ENCODE results near the gene CACNG7.

CACNG7 gene

DNA sequence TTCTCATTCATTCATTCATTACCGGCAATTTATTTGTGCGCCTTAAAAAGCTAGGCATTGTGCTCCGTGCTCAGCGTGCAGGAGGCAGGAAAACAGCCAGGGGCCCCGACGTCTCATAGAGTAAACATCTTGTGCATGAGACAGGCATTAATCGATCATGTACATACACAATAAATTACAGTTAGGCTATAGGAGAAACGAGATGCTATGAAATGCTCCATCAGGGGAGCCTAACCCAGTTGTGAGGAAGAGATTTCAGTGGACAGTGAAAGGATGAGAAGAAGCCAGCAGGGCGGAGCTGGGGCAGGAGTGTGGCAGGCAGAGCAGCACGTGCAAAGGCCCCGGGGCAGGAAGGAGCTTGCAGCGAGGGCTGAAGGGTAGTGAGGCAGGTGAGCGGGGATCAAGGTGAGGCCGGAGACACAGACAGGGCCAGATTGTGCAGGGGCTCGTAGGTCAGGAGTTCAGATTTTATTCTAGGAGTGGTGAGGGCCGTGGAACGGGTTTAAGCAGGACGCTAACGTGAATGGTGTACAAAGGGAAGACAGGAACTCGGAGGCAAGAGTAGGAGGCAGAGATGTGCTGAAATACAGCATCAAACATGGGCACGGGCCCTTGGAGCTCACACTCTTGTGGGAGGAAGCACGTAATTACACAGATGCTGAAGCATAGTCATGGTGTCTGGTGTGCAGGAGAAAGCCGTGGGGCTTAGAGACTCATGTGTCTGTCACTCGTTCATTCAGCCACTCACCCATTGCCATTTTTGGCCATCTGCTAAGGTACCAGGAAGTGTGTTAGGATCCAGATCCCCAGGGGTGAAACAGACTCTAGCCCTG lies 74.6 kb downstream of the CACNG7 start:
- DNase-seq (ENCODE audit: low spot score): no peak

DNA sequence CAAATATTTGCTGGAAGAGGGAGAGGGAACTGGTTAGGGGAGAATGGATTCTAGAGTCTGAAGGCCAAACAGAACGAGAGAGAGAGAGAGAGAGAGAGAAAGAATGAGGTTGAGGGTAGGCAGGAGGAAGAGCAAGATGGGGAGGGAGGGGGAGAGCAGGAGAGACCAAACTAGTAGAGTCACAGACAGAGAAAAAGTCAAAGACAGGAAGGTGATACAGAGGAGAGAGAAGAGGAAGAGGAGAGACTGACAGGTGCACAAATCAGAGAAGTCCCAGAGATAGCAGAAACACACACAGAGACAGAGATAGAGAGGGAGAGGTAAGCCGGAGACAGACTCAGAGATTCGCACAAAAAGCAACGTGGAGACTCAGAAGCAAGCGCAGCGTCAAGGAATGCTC lies 76.8 kb downstream of the CACNG7 start:
- no peak for DNase-seq (ENCODE audit: low spot score)

DNA sequence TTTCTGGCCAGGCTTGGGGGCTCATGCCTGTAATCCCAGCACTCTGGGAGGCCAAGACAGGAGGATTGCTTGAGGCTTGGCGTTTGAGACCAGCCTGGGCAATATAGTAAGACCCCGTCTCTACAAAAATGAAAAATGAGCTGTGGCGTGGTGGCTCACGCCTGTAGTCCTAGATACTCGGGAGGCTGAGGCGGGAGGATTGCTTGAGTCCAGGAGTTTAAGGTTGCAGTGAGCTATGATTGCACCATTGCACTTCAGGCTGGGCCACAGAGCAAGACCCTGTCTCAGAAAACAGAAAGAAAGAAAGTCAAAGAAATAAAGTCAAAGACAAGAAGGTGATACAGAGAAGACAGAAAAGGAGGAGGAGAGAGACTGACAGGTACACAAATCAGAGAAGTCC lies 79.9 kb downstream of the CACNG7 start:
- no peak for DNase-seq (ENCODE audit: low spot score)

DNA sequence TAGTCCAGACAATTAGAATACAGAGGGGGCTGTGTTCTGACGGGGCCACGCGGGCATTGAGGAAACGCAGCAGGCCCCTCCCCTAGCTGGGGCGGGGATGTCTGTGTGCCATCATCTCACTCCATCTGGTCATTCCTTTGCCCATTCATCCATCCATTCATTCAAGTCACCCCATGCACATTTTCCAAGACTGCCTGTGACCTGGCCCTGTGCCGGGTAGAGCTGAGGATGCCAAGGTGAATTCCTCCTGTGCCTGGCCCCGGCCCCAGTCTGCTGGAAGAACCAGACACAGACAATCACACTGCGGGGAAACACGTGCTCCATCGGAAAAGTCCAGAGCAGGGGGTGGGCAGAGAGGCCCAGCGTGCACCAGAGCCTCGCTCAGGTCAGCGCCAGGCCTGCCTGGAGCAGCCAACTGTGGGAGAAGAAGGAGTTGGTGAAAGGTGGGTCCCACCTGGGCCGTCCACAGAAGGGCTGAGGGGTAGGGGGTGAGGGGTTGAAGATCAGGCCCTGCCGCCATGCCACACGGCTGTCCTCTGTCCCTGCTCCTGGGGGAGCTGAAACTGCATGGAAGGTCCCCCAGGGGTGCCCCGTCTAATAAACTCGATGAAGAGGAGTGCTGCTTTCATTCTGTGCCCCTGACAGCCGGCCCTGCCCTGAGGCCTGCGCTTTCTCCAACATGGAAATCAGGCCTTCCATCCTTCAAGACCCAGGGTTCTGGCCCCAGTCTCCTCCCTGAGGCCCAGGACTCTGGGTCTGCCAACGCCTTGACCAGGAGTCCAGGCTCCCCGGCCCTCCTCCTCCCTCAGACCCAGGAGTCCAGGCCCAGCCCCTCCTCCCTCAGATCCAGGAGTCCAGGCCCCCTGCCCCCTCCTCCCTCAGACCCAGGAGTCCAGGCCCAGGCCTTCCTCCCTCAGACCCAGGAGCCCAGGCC lies 80.8 kb downstream of the CACNG7 start:
- no peak for DNase-seq (ENCODE audit: low spot score)

DNA sequence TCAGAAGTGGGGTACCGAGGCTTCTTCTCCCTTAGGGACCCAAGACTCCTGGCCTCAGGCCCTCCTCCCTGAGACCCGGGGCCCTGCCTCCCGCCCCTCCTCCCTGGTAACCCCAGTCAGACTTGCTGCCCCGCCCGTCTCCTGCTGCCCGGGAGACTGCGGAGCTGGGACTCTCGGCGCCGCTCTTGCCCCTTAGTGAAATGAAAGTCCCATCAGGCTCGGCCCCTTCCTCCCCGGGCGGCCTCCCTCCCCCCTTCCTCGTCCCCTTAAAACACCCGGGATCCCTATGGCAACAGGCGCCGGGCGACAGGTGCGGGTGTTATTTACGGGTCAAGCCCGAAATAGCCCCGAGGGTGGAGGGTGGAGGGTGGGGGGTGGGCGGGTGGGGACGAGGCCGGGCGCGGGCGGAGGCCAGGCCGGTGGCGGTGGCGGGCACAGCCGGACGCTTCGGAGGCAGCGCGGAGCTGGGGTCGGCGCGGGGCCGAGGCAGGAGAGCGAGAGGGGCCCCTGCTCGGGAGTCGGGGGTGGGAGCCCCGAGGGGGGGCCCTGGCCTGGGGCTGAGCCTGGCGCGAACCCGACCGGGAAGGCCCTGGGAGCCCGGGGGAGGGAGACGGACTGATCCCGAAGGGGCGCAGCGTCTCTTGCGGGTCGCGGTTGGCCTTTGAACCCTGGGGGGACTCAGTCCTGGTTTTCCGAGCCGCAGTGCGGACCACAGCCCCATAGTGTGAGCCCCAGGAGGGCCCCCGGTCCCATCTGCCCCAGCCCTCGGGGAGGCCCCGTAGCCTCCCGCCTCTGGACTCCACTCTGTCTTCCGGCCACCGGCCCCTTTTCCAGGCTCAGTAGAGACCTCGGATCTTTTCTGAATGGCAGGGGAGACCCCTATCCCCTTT lies 82.4 kb downstream of the CACNG7 start, which contains the start of gene CACNG6:
TSS of gene CACNG6 (plus strand) at position 414 of the 890 bp plus-strand sequence. CDS start 1,241 bp downstream, outside the sequence.
- no peak for DNase-seq (ENCODE audit: low spot score)

DNA sequence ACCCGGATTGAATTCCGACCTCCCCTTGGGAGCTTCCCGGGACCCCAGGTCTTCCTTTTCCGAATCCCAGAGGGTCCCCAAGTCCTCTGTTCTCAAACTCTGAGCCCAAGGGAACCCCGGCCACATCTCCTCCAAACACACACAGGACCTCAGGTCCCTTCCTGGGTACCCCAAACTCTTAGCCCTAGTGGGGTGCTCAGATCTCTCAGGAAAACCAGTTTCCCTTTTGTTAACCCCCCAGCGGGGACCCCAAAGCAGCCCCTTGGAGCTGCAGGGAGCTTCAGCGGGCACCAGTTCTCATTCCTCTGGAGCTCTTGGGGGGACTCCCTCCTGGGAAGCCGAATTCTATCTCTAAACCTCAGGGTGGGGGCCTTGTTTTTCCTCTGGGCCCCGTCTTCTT lies 83.1 kb downstream of the CACNG7 start:
- DNase-seq (ENCODE audit: low spot score): no peak

DNA sequence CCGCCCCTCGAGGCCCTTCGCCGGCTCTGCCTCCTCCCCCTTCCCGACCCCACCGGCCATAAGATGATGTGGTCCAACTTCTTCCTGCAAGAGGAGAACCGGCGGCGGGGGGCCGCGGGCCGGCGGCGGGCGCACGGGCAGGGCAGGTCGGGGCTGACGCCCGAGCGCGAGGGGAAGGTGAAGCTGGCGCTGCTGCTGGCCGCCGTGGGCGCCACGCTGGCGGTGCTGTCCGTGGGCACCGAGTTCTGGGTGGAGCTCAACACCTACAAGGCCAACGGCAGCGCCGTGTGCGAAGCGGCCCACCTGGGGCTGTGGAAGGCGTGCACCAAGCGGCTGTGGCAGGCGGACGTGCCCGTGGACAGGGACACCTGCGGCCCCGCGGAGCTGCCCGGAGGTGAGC lies 83.7 kb downstream of the CACNG7 start:
- DNase-seq (ENCODE audit: low spot score): no peak

DNA sequence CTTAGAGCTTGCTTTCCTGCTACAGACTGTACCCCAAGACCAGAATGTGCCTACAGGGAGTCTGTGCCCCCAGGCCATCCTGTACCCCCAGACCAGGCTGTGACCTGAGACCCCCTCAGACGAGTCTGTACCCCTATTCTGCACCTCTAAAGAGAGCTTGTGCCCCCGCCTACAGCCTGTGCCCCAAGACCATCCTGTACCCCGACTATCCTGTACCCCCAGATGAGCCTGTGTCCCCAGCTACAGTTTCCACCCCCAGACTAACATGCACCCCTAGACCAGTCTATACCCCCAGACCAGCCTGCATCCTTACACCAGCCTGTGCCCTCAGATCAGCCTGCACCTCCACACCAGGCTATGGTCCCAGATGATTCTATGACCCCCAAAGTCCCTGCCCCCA lies 84.4 kb downstream of the CACNG7 start:
- no peak for DNase-seq (ENCODE audit: low spot score)

All from Ammon's horn (tissue), 1 donor.